GM19452 (cell line): ENCODE results near the gene MSANTD4.
"Not testable (repeated sequence)": the region's sequence is repeated elsewhere in the genome, so short reads cannot be mapped to it uniquely, and the experiment has no call there.

Source experiments
- ATAC-seq: cut with Tn5 transposase; IDR thresholded peaks from one replicate; pipeline ENCODE4 v1.9.1; 2021; ENCODE audit not compliant: unreplicated experiment

MSANTD4 gene

DNA sequence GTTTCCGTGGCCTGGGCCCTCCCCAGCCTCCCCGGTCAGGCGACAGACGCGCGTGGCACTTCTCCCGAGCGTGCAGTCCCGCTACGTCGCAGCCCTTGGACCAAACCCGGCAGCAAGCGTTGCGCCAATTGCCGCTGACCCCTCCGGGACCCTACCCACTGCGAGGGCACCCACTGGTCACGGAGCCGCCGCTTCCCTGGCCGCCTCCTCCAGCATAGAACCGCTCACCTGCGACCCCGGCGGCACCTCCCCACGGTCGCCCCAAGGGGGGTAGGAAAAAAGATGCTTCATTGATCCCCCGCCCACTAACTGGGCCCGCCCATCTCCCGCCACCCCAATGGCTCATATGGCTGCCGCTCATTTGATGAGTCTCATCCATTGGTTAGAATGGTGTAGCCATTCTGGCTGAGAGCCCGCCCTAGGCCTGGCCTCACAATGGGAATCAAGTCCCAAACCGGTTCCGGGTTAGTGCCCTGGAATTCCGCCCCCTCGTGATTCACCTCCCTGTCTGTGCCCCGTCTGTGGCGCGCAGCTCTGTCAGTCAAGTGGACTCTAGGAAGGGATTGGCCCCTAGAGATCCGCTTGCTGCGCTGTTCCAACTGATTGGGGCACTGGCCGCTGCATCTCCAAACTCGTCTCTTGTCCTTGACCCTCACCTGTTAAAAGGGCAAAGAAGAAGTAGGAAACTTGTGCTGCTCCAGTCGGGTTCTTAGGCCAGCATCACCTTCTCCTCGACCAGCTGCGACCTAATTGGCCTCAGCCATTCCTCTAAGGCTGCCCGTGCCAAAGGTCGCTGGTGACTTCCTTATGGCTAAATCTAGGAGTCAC lies at the start of gene MSANTD4:
TSS of gene MSANTD4 (minus strand) at position 274 of the 828 bp plus-strand sequence. CDS start 11,323 bp downstream, outside the sequence.
- ATAC-seq, result peak; percentile 98

GRCh38 chr11:106070606-106071005 lies 48.6 kb upstream of the MSANTD4 start:
- ATAC-seq, result no peak

DNA sequence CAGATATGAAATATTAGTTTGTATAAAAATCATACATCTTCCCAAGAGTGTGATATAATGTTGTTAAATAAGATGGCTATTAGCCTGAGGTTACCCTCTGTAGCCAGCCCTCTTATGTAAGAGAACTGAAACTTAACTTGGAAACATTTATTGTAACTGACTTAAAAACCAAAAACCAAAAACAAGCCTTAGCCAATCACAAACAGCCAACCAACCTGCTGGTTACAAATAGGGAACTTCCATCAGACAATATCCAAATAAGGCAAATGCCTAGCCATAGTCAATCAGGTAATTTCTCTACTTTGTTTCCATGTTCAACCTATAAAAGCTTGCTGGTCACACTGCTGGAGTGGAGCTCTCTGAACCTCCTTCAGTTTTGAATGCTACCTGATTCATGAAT lies 41.0 kb upstream of the MSANTD4 start:
- ATAC-seq, result peak; percentile 50

- ATAC-seq, result no peak
Observed at GRCh38 chr11:106061954-106062949, 40.2 kb upstream of the MSANTD4 start.

DNA sequence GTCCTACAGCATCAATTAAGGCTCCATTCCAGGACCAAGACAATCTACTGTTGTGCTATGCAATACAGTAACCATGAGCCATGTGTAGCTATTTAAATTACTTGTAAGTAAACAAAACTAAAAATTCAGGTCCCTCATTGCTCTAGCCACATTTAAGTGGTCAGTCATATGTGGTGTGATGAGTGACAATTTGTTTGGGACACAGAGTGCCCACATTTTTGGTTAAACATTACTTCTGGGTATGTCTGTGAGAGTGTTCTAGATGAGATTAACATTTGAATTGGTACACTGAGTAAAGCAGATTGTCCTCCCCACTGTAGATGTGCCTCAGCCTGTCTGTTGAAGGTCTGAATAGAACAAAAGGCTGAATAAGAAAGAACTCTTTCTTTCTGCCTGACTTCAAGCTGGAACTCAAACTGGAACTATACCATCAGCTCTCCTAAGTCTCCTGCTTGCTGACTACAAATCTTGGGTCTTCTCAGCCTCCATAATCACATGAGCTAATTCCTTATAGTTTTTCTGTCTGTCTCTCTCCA lies 39.3 kb upstream of the MSANTD4 start:
- ATAC-seq, result no peak

- no peak for ATAC-seq
Observed at GRCh38 chr11:106059617-106060016, 37.6 kb upstream of the MSANTD4 start.

GRCh38 chr11:106058377-106058776 lies 36.3 kb upstream of the MSANTD4 start:
- not testable (repeated sequence) for ATAC-seq

DNA sequence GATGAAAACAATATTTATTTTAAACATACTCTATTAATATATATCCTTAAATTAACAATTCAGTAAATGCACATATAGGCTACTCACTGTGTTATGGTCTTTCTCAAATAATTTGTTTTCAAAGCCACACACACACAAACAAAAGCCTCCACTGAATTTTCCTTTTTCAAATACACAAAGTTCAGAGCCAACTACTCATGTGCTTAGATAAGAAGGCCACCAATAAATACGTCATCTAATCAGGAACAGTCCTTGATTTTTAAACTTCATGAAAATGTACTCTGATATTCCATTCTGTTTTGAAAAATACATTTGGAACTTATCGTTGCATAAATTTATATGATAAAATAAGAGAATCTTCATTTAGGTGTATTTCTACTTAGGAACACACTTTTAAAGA lies 29.1 kb upstream of the MSANTD4 start:
- no peak for ATAC-seq

GRCh38 chr11:106049727-106050476 lies 27.9 kb upstream of the MSANTD4 start:
- no peak for ATAC-seq

- ATAC-seq, result no peak
Observed at GRCh38 chr11:106047631-106048030, 25.6 kb upstream of the MSANTD4 start.

DNA sequence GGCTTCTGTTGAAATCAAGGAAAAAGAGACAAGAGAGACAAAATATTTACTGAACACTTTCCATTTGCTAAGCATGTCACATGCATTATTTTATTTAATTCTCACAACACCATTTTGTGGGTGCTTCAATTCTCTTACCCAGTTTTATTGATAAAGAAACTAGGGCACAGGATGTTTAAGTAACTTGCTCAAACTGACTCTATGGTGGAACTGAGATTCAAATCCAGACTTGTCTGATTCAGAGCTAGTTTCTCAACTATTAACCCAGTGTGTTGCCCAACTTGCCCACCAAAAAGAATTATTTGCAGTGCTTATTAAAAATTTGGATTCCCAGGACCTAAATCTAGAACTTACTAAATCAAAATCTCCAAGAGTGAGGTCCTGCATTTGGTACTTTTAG lies 21.5 kb upstream of the MSANTD4 start:
- no peak for ATAC-seq

- ATAC-seq, result no peak
Observed at GRCh38 chr11:106032861-106033260, 10.8 kb upstream of the MSANTD4 start.

DNA sequence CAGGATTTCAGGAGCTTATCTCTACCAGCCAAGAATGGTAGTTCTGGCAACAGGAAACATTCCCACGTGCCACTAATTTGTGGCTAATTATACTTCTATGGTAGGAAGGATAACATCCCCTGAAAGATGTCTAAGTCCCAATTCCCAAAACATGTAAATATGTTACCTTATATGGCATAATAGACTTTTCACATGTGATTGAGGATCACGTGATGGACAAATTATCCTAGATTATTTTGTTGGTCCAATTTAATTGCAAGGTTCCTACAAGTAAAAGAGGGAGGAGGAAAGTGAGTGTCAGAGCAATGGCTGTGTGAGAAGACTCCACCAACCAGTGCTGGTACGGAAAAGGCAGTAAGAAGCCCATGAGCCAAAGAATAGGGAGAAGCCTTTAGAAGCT lies 9.9 kb upstream of the MSANTD4 start:
- ATAC-seq, result no peak

DNA sequence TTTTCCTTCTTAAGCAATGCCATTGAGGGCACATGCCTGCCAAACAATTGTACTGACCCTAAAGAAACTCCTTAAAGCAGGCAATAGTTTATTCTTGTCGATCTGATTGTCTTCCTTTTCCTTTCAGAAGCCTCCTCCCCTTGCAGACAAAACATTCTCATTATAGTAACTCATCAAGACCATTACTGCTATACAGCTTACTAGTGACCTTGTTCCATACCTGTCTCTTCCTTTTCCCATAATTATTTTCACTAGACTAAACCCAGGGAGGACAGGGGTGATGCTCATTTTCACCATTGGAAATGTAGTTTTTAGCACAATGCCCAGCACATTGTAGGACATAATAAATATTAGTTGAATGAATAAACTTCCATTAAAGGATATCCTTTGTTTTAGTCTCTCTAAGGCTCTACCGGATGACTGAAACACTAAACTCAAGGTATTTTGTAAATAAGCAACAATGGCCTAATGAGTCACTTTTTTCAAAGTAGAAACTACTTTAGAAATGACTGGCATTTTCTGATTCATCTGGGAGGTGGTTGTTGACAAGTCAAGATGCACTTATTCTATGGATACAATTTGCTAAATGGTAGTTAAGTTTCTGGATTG lies 9.3 kb upstream of the MSANTD4 start:
- ATAC-seq, result peak; percentile 70

GRCh38 chr11:106030609-106031008 lies 8.6 kb upstream of the MSANTD4 start:
- no peak for ATAC-seq

DNA sequence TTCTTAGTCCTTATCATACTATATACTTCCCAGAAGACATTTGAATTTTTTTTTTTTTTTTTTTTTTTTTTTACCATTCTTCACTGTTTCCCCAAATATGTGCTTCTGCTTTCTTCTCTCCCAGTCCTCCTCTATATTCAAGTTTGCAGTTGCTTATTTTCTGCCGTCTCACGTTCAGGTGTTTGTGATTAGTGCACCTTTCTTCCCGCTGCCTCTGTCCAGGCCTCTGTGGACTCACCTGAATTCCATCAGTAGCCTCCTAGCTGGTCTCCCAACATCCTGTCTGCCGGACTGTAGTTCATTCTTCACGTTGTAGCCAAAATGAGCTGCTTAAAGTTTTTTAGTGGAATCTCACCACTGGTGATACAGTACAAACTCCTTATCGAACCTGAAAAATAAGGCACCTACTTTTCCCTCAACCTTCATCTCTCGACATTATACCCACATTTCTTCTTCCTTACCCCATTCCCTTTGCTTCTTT lies 795 bp upstream of the MSANTD4 start:
- no peak for ATAC-seq

GRCh38 chr11:106021181-106021966 lies 666 bp downstream of the MSANTD4 start:
- peak; percentile 13 for ATAC-seq

DNA sequence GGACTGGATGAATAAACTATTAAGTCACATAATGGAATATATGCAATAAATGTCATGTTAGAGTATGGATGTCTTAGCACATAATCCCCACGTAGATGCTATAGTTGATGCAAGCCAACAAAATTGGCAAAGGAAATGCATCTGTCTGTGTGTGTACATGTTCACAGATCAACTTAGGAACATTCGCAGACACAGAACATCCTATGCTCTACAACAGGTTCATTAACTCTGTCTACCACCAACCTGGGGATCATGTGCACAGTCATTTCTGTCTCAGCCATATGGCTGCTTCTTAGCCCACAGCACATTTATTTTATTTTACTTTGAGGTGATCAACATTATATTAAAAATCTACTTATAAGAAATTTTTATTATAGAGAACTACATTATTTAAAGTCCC lies 4.9 kb downstream of the MSANTD4 start:
- ATAC-seq, result no peak

- ATAC-seq, result no peak
Observed at GRCh38 chr11:106015066-106015465, 7.0 kb downstream of the MSANTD4 start.
